Measurements from ENCODE around the gene L1TD1.
"Not testable (repeated sequence)": the region's sequence is repeated elsewhere in the genome, so short reads cannot be mapped to it uniquely, and the experiment has no call there.

Gene L1TD1

DNA sequence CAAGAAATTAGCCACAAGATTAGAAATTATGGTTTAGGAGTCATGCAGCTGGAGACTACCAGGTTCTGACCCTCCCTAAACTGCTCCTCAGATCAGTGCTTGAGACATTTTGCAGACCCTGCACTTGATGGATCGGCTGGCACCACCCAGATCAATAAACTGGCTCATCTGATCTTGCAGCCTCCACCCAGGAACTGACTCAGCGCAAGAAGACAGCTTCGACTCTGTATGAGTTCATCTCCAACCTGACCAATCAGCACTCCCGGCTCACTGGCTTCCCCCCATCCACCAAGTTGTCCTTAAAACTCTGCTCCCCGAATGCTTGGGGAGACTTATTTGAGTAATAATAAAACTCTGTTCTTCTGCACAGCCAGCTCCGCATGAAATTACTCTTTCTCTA lies 40.0 kb downstream of the L1TD1 start:
- Histone ChIP-seq H3K4me3 (ENCODE audit: low read depth in 1 of 2, low read length in 1 of 2) (no peak overlapping the region), H3K27ac (no peak overlapping the region), H3K36me3 (no peaks in the 10 kb centered on the region), H3K4me1 (ENCODE audit: control insufficient read depth in 1 of 2, insufficient read depth in 1 of 2, low read depth in 1 of 2, low read length in 1 of 2) (peaks cover 0 to 3% of the 10 kb centered on the region in 2 experiments), H3K9me3 (no peaks in the 10 kb centered on the region), H3K27me3 (no peaks in the 10 kb centered on the region)
- TF ChIP-seq, protein P1, sequence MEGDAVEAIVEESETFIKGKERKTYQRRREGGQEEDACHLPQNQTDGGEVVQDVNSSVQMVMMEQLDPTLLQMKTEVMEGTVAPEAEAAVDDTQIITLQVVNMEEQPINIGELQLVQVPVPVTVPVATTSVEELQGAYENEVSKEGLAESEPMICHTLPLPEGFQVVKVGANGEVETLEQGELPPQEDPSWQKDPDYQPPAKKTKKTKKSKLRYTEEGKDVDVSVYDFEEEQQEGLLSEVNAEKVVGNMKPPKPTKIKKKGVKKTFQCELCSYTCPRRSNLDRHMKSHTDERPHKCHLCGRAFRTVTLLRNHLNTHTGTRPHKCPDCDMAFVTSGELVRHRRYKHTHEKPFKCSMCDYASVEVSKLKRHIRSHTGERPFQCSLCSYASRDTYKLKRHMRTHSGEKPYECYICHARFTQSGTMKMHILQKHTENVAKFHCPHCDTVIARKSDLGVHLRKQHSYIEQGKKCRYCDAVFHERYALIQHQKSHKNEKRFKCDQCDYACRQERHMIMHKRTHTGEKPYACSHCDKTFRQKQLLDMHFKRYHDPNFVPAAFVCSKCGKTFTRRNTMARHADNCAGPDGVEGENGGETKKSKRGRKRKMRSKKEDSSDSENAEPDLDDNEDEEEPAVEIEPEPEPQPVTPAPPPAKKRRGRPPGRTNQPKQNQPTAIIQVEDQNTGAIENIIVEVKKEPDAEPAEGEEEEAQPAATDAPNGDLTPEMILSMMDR (IDR thresholded peaks at IDR 0.05): no peak

DNA sequence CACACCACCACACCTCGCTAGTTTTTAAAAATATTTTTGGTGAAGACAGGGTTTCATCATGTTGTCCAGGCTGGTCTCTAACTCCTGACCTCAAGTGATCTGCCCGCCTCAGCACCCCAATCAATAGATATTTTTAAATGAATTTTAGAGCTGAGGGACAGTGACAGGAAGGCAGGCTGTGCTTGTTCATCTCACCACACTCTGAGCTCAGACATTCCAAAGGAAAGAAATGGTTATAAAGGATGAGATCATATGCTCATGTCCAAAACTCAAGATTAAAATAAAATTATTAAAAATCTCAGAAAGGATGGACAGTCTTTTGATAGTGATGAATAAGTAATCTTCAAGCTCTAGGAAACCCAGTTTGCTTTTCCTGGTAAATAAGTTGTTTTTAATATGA lies 40.9 kb downstream of the L1TD1 start:
- TF ChIP-seq, protein P1 (IDR thresholded peaks at IDR 0.05): no peak
- Histone ChIP-seq H3K27ac (no peak overlapping the region), H3K27me3 (no peaks in the 10 kb centered on the region), H3K9me3 (no peaks in the 10 kb centered on the region), H3K4me3 (ENCODE audit: low read depth in 1 of 2, low read length in 1 of 2) (no peak overlapping the region), H3K36me3 (no peaks in the 10 kb centered on the region), H3K4me1 (ENCODE audit: control insufficient read depth in 1 of 2, insufficient read depth in 1 of 2, low read depth in 1 of 2, low read length in 1 of 2) (peaks cover 0 to 3% of the 10 kb centered on the region in 2 experiments)

DNA sequence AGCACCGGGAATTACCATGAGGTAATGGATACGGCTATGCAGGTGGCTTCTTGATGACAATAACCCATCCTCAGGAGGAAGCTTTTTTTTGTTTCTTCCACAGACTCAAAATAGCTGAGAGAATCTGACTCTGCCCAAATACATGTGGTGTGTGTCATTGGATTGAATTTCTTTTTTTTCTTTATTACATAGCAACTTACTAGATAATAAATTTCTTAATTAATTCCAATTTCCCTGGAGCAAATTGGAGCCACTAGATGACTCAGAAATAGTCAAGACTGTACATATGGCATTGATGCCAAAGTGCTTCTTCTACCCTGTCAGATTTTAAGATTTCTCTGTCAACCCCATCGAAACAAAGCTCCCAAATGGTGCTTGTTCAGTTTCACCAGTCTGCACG lies 42.7 kb downstream of the L1TD1 start:
- Histone ChIP-seq H3K9me3 (no peaks in the 10 kb centered on the region), H3K36me3 (no peaks in the 10 kb centered on the region), H3K4me3 (ENCODE audit: low read depth in 1 of 2, low read length in 1 of 2) (no peak overlapping the region), H3K27ac (no peak overlapping the region), H3K27me3 (no peaks in the 10 kb centered on the region), H3K4me1 (ENCODE audit: control insufficient read depth in 1 of 2, insufficient read depth in 1 of 2, low read depth in 1 of 2, low read length in 1 of 2) (peaks cover 0 to 3% of the 10 kb centered on the region in 2 experiments)
- TF ChIP-seq, protein P1 (IDR thresholded peaks at IDR 0.05): no peak

DNA sequence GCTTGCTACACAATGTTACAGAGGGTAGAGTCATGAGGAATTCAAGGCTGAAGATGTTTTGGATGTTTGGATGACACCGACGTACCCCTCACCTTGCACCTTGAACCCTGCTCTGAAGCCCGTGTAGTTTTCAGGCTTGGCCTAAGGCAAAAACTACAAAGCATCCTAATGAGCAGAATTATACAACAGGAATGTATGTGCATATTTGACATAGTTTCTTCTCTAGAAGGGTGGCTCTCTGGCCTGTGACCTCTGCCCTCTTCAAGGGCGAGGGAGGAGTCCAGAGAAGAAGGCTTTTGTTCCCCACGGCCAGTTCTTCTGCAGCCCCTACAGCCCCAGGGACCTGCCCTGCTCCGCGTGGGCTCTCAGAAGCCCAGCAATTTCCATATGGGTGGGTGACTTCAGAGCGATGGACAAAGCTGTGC lies 43.3 kb downstream of the L1TD1 start:
- H3K4me1 ChIP-seq (ENCODE audit: control insufficient read depth in 1 of 2, insufficient read depth in 1 of 2, low read depth in 1 of 2, low read length in 1 of 2): peaks cover 0 to 2% of the 10 kb centered on the region in 2 experiments
- no peak overlapping the region for H3K27ac ChIP-seq
- H3K9me3 ChIP-seq: no peaks in the 10 kb centered on the region
- TF ChIP-seq, protein P1 (IDR thresholded peaks at IDR 0.05): no peak
- no peaks in the 10 kb centered on the region for H3K36me3 ChIP-seq
- H3K27me3 ChIP-seq: no peaks in the 10 kb centered on the region
- H3K4me3 ChIP-seq (ENCODE audit: low read depth in 1 of 2, low read length in 1 of 2): no peak overlapping the region

DNA sequence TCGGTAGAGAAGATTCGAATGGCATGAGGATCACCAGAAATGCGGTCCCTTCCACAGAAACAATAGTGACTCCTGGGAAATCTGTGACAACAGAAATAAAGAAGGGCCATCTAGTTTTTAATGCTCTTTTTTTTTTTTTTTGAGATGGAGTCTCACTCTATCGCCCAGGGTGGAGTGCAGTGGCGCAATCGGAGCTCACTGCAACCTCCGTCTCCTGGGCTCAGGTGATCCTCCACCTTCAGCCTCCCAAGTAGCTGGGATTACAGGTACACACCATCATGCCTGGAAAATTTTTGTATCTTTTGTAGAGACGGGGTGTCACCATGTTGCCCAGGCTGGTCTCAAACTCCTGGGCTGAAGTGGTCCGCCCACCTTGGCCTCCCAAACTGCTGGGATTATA lies 43.9 kb downstream of the L1TD1 start:
- H3K36me3 ChIP-seq: no peaks in the 10 kb centered on the region
- no peaks in the 10 kb centered on the region for H3K27me3 ChIP-seq
- H3K4me3 ChIP-seq (ENCODE audit: low read depth in 1 of 2, low read length in 1 of 2): no peak overlapping the region
- no peaks in the 10 kb centered on the region for H3K4me1 ChIP-seq (ENCODE audit: control insufficient read depth in 1 of 2, insufficient read depth in 1 of 2, low read depth in 1 of 2, low read length in 1 of 2)
- H3K27ac ChIP-seq: no peak overlapping the region
- TF ChIP-seq, protein P1 (IDR thresholded peaks at IDR 0.05): no peak
- no peaks in the 10 kb centered on the region for H3K9me3 ChIP-seq

DNA sequence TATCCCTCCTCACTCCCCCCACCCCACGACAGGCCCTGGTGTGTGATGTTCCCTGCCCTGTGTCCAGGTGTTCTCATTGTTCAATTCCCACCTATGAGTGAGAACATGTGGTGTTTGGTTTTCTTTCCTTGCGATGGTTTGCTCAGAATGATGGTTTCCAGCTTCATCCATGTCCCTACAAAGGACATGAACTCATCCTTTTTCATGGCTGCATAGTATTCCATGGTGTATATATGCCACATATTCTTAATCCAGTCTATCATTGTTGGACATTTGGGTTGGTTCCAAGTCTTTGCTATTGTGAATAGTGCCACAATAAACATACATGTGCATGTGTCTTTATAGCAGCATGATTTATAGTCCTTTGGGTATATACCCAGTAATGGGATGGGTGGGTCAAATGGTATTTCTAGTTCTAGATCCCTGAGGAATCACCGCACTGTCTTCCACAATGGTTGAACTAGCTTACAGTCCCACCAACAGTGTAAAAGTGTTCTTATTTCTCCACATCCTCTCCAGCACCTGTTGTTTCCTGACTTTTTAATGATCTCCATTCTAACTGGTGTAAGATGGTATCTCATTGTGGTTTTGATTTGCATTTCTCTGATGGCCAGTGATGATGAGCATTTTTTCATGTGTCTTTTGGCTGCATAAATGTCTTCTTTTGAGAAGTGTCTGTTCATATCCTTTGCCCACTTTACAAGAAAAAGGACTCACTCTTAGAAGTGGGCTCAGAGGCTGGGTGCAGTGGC lies 45.2 kb downstream of the L1TD1 start:
- H3K27ac ChIP-seq; H3K4me3 ChIP-seq (ENCODE audit: low read depth in 1 of 2, low read length in 1 of 2); H3K36me3 ChIP-seq; H3K9me3 ChIP-seq; H3K27me3 ChIP-seq; H3K4me1 ChIP-seq (ENCODE audit: control insufficient read depth in 1 of 2, insufficient read depth in 1 of 2, low read depth in 1 of 2, low read length in 1 of 2): not testable (repeated sequence)
